Breast epithelium (tissue), 4 donors: ENCODE data around the gene HERPUD2. TPM values are rescaled to one million over a fixed set of nuclear protein-coding genes. Genes with fewer than 3 reads are reported as not detected.

Experiments
- DNase-seq, 2 donors: peaks; one replicate each; pipeline ENCODE4 v3.0.0-alpha.2; 2019; ENCODE audit warnings: low spot score in 2 of 2
- H3K27ac ChIP-seq, 2 donors: fragments of 200-600 bp; sonication (generic) in 1 of 2; one replicate each; pipeline ENCODE4 v1.5.1; 2016 to 2019; ENCODE audit warnings: mild to moderate bottlenecking in 1 of 2
- H3K27me3 ChIP-seq, 2 donors: fragments of 200-600 bp; sonication (generic) in 1 of 2; one replicate each; pipeline versions ENCODE4 v1.5.1 to v1.6.0; 2017 to 2019; ENCODE audit warnings: control low read depth in 1 of 2, mild to moderate bottlenecking in 1 of 2
- H3K36me3 ChIP-seq: fragments of 200-600 bp; one replicate; pipeline ENCODE4 v1.5.1; 2019
- H3K4me1 ChIP-seq, 2 donors: fragments of 200-600 bp; sonication (generic); one replicate each; pipeline ENCODE4 v1.5.1; 2016 to 2019; ENCODE audit warnings: control low read depth in 1 of 2
- H3K4me3 ChIP-seq, 3 donors: fragments of 200-600 bp; sonication (generic); 1 replicate in 2 of 3; 2 replicates in 1 of 3; pipeline ENCODE4 v1.5.1; 2016 to 2019; ENCODE audit warnings: mild to moderate bottlenecking in 3 of 3, moderate library complexity in 2 of 3
- H3K9me3 ChIP-seq, 2 donors: fragments of 200-600 bp; sonication (generic) in 1 of 2; one replicate each; pipeline ENCODE4 v1.5.1; 2016 to 2019; ENCODE audit warnings: control low read depth in 1 of 2
- POLR2A ChIP-seq: fragments of 450-650 bp; IDR thresholded peaks from one replicate; pipeline ENCODE4 v1.6.1; 2016; ENCODE audit warnings: antibody characterized with exemption, mild to moderate bottlenecking, moderate library complexity
- POLR2AphosphoS5 ChIP-seq, 3 donors: sonication (generic); formaldehyde crosslinking; IDR thresholded peaks; one replicate each; pipeline ENCODE4 v1.6.1; 2017; ENCODE audit warnings: antibody characterized with exemption in 3 of 3
- intact Hi-C: fragments of 100-400 bp; cut with DNase I; formaldehyde crosslinking; loops from one replicate; pipeline ENCODE4 v1.15.1; 2023; ENCODE audit warnings: low total_unique reads
- total RNA-seq, 3 donors: library from RNA; depleted of rRNA; stranded (reverse); fragments of >200 nt; gene quantifications; one replicate each; pipeline ENCODE4 v1.1.0, GENCODE V29; 2016
- TF ChIP-seq, protein P1 (sequence below), 3 donors: fragments of 450-650 bp; IDR thresholded peaks; one replicate each; pipeline ENCODE4 v1.5.1; 2016 to 2017; ENCODE audit warnings: antibody characterized with exemption in 3 of 3, mild to moderate bottlenecking in 3 of 3, moderate library complexity in 3 of 3

Gene HERPUD2
- total RNA-seq, 3 donors from 2014 or later, result 31.1 to 39.7 (median 35.4) TPM

DNA sequence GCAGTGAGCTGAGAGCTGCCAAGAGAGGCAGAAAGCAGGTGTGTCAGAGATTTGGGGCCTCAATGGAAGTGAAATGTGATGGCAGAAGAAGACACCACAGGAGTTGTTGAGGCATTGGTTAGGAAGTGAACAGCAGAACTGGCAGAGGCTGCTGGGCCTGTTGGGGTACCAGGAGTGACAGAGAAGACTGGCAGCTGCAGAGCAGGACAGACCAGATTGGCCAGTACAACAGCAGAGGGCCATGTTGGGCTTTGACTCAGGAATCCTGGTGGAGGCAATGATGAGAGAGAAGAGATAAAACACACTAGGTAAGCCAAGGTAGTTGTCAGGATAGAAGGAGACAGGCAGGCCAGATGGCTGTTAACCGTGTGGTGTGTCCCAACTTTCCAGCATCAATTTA lies 19.9 kb upstream of the HERPUD2 start:
- intact Hi-C loops, result no loop called here
- H3K4me1 ChIP-seq, result no peaks in the 10 kb centered on the region
- no peak for TF ChIP-seq POLR2AphosphoS5 (IDR thresholded peaks at IDR 0.05)
- no peak for TF ChIP-seq POLR2A
- TF ChIP-seq, protein P1, sequence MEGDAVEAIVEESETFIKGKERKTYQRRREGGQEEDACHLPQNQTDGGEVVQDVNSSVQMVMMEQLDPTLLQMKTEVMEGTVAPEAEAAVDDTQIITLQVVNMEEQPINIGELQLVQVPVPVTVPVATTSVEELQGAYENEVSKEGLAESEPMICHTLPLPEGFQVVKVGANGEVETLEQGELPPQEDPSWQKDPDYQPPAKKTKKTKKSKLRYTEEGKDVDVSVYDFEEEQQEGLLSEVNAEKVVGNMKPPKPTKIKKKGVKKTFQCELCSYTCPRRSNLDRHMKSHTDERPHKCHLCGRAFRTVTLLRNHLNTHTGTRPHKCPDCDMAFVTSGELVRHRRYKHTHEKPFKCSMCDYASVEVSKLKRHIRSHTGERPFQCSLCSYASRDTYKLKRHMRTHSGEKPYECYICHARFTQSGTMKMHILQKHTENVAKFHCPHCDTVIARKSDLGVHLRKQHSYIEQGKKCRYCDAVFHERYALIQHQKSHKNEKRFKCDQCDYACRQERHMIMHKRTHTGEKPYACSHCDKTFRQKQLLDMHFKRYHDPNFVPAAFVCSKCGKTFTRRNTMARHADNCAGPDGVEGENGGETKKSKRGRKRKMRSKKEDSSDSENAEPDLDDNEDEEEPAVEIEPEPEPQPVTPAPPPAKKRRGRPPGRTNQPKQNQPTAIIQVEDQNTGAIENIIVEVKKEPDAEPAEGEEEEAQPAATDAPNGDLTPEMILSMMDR (IDR thresholded peaks at IDR 0.05), result no peak
- H3K36me3 ChIP-seq, result no peaks in the 10 kb centered on the region
- H3K4me3 ChIP-seq, result no peak overlapping the region
- no peak for DNase-seq
- H3K27me3 ChIP-seq, result no peaks in the 10 kb centered on the region
- H3K9me3 ChIP-seq, result no peaks in the 10 kb centered on the region
- H3K27ac ChIP-seq, result no peak overlapping the region

DNA sequence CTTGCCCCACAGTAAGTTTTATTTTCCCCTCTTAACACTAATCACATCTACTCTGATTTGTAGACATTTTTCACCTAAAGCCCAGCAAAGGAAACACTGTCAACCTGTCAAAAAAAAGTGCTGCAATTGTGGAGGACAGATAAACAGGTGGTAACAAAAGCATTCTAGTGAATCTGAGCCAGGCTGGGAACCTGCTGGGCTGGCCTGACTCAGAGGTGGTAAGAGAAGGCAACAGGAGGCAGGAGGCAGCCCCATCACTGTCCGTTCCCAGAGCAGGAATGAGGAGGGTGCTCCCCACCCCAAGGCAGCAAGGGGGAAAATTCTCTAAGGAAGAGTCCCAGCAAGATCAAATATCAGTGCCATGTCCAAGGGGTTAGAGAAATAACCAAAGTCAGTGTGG lies 19.5 kb upstream of the HERPUD2 start:
- Histone ChIP-seq H3K4me3 (no peak overlapping the region), H3K27ac (no peak overlapping the region), H3K36me3 (no peaks in the 10 kb centered on the region), H3K9me3 (no peaks in the 10 kb centered on the region), H3K4me1 (peaks cover 0 to 4% of the 10 kb centered on the region in 2 donors), H3K27me3 (no peaks in the 10 kb centered on the region)
- intact Hi-C loops, result no loop called here
- DNase-seq, result no peak
- TF ChIP-seq POLR2AphosphoS5 (IDR thresholded peaks at IDR 0.05) (no peak), POLR2A (no peak)
- TF ChIP-seq, protein P1 (IDR thresholded peaks at IDR 0.05), result no peak

DNA sequence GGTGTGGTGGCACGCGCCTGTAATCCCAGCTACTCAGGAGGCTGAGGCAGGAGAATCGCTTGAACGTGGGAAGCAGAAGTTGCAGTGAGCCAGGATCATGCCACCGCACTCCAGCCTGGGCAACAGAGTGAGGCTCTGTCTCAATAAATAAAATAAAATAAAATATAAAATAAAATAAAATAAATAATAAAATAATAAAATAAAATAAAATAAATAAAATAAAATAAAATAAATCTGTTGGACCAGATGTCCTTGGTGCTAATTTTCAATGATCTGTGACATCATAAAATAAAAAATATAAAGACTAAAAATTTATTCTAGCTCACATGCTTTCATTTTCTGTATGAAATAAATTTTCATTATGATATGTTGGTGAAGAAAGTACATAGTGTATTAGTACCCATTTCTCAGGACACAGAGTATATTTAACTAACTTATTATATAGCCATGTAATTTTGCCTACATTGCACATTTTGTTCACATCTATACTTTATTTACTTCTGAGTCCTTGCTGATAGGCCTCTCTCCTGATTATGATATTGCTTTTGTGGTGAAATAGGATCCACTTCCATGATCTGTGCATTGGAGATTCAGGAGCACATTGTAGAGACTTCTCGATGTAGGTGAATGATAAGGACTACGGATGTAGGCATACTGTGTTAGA lies 17.8 kb upstream of the HERPUD2 start:
- Histone ChIP-seq H3K36me3 (no peaks in the 10 kb centered on the region), H3K9me3 (no peaks in the 10 kb centered on the region), H3K4me1 (peaks cover 0 to 8% of the 10 kb centered on the region in 2 donors), H3K27me3 (no peaks in the 10 kb centered on the region), H3K27ac (no peak overlapping the region), H3K4me3 (no peak overlapping the region)
- no peak for DNase-seq
- intact Hi-C loops, result no loop called here
- TF ChIP-seq, protein P1 (IDR thresholded peaks at IDR 0.05), result no peak
- TF ChIP-seq POLR2A, result no peak
- no peak for TF ChIP-seq POLR2AphosphoS5 (IDR thresholded peaks at IDR 0.05)

DNA sequence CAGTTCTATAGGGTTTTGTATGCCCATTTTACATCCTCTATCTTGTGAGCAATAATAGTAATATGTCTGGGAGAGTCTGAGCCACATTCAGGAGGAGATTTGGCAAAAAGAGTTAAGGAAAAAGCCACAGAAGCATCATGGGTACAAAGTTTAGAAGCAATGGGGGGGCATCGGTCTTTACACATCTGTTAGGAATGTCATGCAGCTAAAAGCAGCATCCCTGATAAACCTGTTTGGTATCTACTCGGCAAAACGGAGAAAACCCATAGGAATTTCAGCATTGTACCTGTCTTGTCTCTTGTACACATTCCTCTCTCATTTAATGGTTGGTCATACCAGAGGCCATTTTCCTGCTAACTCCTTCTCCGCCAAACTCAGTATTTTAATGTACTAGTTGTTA lies 12.5 kb upstream of the HERPUD2 start:
- no peaks in the 10 kb centered on the region for H3K27me3 ChIP-seq
- H3K27ac ChIP-seq, result no peak overlapping the region
- TF ChIP-seq POLR2A, result no peak
- TF ChIP-seq, protein P1 (IDR thresholded peaks at IDR 0.05), result no peak
- no peak for TF ChIP-seq POLR2AphosphoS5 (IDR thresholded peaks at IDR 0.05)
- no peaks in the 10 kb centered on the region for H3K9me3 ChIP-seq
- DNase-seq, result no peak
- H3K36me3 ChIP-seq, result no peaks in the 10 kb centered on the region
- H3K4me1 ChIP-seq, result peaks cover 0 to 8% of the 10 kb centered on the region in 2 donors
- intact Hi-C loops, result no loop called here
- no peak overlapping the region for H3K4me3 ChIP-seq

DNA sequence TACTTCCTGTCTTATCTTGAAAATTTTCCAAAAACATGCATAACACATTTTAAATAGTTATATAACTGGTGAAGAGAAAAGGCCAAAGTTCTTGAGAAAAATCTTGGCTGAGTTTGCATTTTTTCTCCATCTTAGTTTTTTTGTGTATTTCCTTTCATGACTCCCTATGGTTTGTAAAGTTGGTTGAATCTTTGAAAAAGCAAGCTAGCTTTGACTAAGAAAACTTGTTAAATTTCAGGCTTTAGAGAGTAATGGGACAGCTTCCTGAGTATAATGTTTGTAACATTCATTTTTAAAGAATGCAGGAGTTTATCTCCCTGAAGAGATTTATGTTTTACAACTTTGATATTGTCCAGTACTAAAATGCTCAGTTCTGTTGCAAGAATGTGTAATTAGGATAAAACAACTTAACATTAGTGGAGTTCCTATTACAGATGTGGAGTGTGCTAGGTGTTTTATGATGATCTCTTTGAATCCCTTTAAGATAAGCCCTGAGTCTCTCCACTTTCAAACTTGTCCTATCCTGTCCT lies 11.1 kb upstream of the HERPUD2 start:
- H3K4me3 ChIP-seq, result no peak overlapping the region
- intact Hi-C loops, result no loop called here
- DNase-seq, result no peak
- H3K9me3 ChIP-seq, result no peaks in the 10 kb centered on the region
- peaks cover 0 to 8% of the 10 kb centered on the region in 2 donors for H3K4me1 ChIP-seq
- no peaks in the 10 kb centered on the region for H3K36me3 ChIP-seq
- no peak overlapping the region for H3K27ac ChIP-seq
- TF ChIP-seq, protein P1 (IDR thresholded peaks at IDR 0.05), result no peak
- TF ChIP-seq POLR2A, result no peak
- H3K27me3 ChIP-seq, result no peaks in the 10 kb centered on the region
